Measurements from ENCODE around the gene RAB7B.

RAB7B gene

DNA sequence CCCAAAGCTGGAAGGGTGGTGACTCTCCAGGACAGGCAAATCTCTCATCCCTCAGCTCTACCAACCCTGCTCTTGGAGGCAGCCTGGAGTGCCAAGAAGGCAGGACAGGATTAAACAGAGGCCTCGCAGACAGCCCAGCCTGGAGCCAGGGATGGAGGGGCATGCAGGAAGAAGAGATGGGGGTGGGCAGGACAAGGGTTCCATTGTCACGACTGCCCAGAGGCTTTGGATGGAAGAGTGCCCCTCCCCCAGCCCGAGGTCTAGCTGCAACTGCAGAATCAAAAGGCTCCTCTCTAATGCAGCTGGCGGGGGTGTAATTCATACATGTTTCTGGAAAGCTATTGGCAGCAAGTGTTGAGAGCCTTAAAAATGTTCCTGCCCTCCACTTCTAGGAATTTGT lies 8.8 kb downstream of the RAB7B start:
- Histone ChIP-seq H3K36me3 (replicated peaks; ENCODE audit: low read depth, low read length) (no peaks in the 10 kb centered on the region), H3K4me3 (ENCODE audit: low read length) (no peak overlapping the region), H3K9me3 (ENCODE audit: insufficient read depth, low read length) (peaks cover 5% of the 10 kb centered on the region; the same call in 1 of the 2 replicates), H4K20me1 (ENCODE audit: insufficient read depth, low read length) (no peaks in the 10 kb centered on the region), H3K79me2 (ENCODE audit: low read length) (no peaks in the 10 kb centered on the region), H3K4me1 (ENCODE audit: low read length) (peaks cover 21% of the 10 kb centered on the region), H2AFZ (ENCODE audit: low read depth, low read length) (no peak overlapping the region), H3K4me2 (ENCODE audit: low read length) (no peak overlapping the region), H3K9ac (ENCODE audit: low read length) (no peak overlapping the region), H3K27ac (ENCODE audit: low read length) (no peak overlapping the region), H3K27me3 (ENCODE audit: low read depth, low read length) (no peaks in the 10 kb centered on the region)
- no peak for TF ChIP-seq CTCF (IDR thresholded peaks at IDR 0.05; ENCODE audit: low read depth, low read length)
- no peak for TF ChIP-seq EZH2phosphoT487 (IDR thresholded peaks at IDR 0.05; ENCODE audit: low read depth)

DNA sequence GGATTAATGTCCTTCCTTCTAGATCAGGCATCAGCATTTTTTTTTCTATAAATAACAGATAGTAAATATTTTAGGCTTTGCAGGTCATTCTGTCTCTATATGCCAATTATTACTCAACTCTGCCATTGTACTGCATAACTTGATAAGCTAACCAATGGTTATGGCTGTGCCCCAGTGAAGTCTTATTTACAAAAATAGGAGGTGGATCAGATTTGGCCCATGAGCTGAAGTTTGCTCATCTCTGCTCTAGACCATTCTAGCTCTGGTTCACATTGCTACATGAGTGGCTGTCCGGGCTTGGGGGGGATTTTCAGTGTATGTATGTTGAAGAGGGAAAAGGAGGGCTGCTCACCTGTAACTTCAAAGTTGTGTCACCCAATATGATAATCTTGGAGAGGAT lies 10.1 kb downstream of the RAB7B start:
- Histone ChIP-seq H3K79me2 (ENCODE audit: low read length) (no peaks in the 10 kb centered on the region), H3K27me3 (ENCODE audit: low read depth, low read length) (no peaks in the 10 kb centered on the region), H3K9ac (ENCODE audit: low read length) (no peak overlapping the region), H3K4me3 (ENCODE audit: low read length) (no peak overlapping the region), H3K27ac (ENCODE audit: low read length) (no peak overlapping the region), H3K4me1 (ENCODE audit: low read length) (peaks cover 25% of the 10 kb centered on the region), H3K9me3 (ENCODE audit: insufficient read depth, low read length) (peaks cover 5% of the 10 kb centered on the region; the same call in 1 of the 2 replicates), H2AFZ (ENCODE audit: low read depth, low read length) (no peak overlapping the region), H3K4me2 (ENCODE audit: low read length) (no peak overlapping the region), H3K36me3 (replicated peaks; ENCODE audit: low read depth, low read length) (no peaks in the 10 kb centered on the region), H4K20me1 (ENCODE audit: insufficient read depth, low read length) (no peaks in the 10 kb centered on the region)
- TF ChIP-seq CTCF (IDR thresholded peaks at IDR 0.05; ENCODE audit: low read depth, low read length) (no peak), EZH2phosphoT487 (IDR thresholded peaks at IDR 0.05; ENCODE audit: low read depth) (no peak)

GRCh38 chr1:205992218-205992882 lies 10.8 kb downstream of the RAB7B start:
- no peaks in the 10 kb centered on the region for H3K79me2 ChIP-seq (ENCODE audit: low read length)
- H2AFZ ChIP-seq (ENCODE audit: low read depth, low read length): no peak overlapping the region
- peaks cover 5% of the 10 kb centered on the region; the same call in 1 of the 2 replicates for H3K9me3 ChIP-seq (ENCODE audit: insufficient read depth, low read length)
- no peak overlapping the region for H3K9ac ChIP-seq (ENCODE audit: low read length)
- peaks cover 28% of the 10 kb centered on the region for H3K4me1 ChIP-seq (ENCODE audit: low read length)
- TF ChIP-seq EZH2phosphoT487 (IDR thresholded peaks at IDR 0.05; ENCODE audit: low read depth) (no peak), CTCF (IDR thresholded peaks at IDR 0.05; ENCODE audit: low read depth, low read length) (no peak)
- no peak overlapping the region for H3K4me3 ChIP-seq (ENCODE audit: low read length)
- H3K27ac ChIP-seq (ENCODE audit: low read length): no peak overlapping the region
- H3K4me2 ChIP-seq (ENCODE audit: low read length): no peak overlapping the region
- no peaks in the 10 kb centered on the region for H3K36me3 ChIP-seq (replicated peaks; ENCODE audit: low read depth, low read length)
- no peaks in the 10 kb centered on the region for H3K27me3 ChIP-seq (ENCODE audit: low read depth, low read length)
- H4K20me1 ChIP-seq (ENCODE audit: insufficient read depth, low read length): no peaks in the 10 kb centered on the region

- peaks cover 36% of the 10 kb centered on the region for H3K4me1 ChIP-seq (ENCODE audit: low read length)
- no peaks in the 10 kb centered on the region for H4K20me1 ChIP-seq (ENCODE audit: insufficient read depth, low read length)
- H3K9ac ChIP-seq (ENCODE audit: low read length): no peak overlapping the region
- no peaks in the 10 kb centered on the region for H3K36me3 ChIP-seq (replicated peaks; ENCODE audit: low read depth, low read length)
- no peak overlapping the region for H3K27ac ChIP-seq (ENCODE audit: low read length)
- peaks cover under 1% of the 10 kb centered on the region; the same call in 1 of the 2 replicates for H3K9me3 ChIP-seq (ENCODE audit: insufficient read depth, low read length)
- no peak overlapping the region for H2AFZ ChIP-seq (ENCODE audit: low read depth, low read length)
- TF ChIP-seq EZH2phosphoT487 (IDR thresholded peaks at IDR 0.05; ENCODE audit: low read depth) (no peak), CTCF (IDR thresholded peaks at IDR 0.05; ENCODE audit: low read depth, low read length) (no peak)
- no peak overlapping the region for H3K4me2 ChIP-seq (ENCODE audit: low read length)
- no peak overlapping the region for H3K4me3 ChIP-seq (ENCODE audit: low read length)
- H3K27me3 ChIP-seq (ENCODE audit: low read depth, low read length): no peaks in the 10 kb centered on the region
- H3K79me2 ChIP-seq (ENCODE audit: low read length): peaks cover 3% of the 10 kb centered on the region
These were observed 12.0 kb downstream of the RAB7B start for GRCh38 chr1:205991237-205991636.

Data from OCI-LY3 (cell line).